ENCODE measurements around the gene DCP1A.

DNA sequence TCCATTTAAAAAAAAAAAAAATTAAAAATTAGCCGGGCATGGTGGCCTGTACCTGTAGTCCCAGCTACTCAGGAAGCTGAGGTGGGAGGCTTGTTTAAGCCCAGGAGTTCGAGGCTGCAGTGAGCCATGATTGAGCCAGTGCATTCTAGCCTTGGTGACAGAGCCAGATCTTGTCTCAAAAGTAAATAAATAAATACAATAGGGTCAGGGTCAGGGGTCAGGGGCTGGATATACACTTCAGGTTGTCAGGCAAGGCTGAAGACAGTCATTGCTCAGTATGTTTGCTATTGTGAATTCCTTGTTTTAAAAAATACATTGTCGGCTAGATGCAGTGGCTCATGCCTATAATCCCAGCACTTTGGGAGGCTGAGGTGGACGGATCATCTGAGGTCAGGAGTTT lies 83.4 kb downstream of the DCP1A start:
- TF ChIP-seq, protein P1, sequence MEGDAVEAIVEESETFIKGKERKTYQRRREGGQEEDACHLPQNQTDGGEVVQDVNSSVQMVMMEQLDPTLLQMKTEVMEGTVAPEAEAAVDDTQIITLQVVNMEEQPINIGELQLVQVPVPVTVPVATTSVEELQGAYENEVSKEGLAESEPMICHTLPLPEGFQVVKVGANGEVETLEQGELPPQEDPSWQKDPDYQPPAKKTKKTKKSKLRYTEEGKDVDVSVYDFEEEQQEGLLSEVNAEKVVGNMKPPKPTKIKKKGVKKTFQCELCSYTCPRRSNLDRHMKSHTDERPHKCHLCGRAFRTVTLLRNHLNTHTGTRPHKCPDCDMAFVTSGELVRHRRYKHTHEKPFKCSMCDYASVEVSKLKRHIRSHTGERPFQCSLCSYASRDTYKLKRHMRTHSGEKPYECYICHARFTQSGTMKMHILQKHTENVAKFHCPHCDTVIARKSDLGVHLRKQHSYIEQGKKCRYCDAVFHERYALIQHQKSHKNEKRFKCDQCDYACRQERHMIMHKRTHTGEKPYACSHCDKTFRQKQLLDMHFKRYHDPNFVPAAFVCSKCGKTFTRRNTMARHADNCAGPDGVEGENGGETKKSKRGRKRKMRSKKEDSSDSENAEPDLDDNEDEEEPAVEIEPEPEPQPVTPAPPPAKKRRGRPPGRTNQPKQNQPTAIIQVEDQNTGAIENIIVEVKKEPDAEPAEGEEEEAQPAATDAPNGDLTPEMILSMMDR (IDR thresholded peaks at IDR 0.05): no peak
- TF ChIP-seq POLR2A (IDR thresholded peaks at IDR 0.05): no peak
